ENCODE measurements around the gene STK11. TPM values are rescaled to one million over a fixed set of nuclear protein-coding genes. Genes with fewer than 3 reads are reported as not detected.
A peak's percentile ranks its signal among the peaks of the same experiment; 100 is the strongest.

STK11 gene
- total and polyA plus RNA-seq, 2 experiments from 2014 or later, result 122 to 180 TPM

DNA sequence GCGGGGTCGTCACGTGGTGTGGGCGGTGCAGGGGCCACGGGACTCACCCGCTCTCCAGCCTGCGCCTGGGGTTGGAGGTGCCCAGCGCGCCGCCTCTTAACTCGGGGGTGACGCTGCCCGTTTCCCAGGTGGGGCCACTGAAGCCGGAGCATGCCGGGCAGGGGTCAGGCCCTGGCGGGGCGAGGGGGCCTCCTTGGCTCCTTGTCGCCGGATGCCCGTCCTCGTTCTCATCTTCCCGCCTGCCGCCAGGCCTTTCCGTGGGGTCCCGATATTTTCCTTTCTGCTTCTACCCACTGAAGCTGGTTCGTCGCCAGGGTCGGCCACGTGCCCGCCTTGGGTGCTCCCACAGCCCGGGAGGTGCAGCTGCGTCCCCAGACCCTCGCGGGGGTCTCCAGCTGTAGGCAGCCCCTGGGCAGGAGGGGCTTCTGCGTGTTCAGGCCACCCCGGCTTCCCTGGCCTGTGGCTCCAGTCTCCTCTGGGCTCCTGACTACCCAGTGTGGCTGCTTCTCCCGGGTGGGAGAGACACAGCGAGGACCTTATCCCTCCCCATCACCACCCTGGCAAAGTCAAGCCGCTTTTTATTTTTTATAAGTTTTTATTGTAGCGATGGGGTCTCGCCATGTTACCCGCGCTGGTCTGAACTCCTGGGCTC, 70.5 kb downstream of the STK11 start:
- Histone ChIP-seq H3K27ac (peak overlapping the region; percentile 98), H3K27me3 (no peaks in the 10 kb centered on the region), H3K4me3 (peak overlapping the region; percentile 62), H3K9me3 (ENCODE audit: low read depth) (no peaks in the 10 kb centered on the region), H3K4me1 (ENCODE audit: low read depth) (peaks cover 9% of the 10 kb centered on the region), H3K36me3 (peaks cover 41% of the 10 kb centered on the region)
- TF ChIP-seq, protein P1, sequence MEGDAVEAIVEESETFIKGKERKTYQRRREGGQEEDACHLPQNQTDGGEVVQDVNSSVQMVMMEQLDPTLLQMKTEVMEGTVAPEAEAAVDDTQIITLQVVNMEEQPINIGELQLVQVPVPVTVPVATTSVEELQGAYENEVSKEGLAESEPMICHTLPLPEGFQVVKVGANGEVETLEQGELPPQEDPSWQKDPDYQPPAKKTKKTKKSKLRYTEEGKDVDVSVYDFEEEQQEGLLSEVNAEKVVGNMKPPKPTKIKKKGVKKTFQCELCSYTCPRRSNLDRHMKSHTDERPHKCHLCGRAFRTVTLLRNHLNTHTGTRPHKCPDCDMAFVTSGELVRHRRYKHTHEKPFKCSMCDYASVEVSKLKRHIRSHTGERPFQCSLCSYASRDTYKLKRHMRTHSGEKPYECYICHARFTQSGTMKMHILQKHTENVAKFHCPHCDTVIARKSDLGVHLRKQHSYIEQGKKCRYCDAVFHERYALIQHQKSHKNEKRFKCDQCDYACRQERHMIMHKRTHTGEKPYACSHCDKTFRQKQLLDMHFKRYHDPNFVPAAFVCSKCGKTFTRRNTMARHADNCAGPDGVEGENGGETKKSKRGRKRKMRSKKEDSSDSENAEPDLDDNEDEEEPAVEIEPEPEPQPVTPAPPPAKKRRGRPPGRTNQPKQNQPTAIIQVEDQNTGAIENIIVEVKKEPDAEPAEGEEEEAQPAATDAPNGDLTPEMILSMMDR (IDR thresholded peaks at IDR 0.05; ENCODE audit: low read depth, low read length), result no peak
- DNase-seq (ENCODE audit: low read depth in 1 of 2, low spot score in 1 of 2), result no peak

DNA sequence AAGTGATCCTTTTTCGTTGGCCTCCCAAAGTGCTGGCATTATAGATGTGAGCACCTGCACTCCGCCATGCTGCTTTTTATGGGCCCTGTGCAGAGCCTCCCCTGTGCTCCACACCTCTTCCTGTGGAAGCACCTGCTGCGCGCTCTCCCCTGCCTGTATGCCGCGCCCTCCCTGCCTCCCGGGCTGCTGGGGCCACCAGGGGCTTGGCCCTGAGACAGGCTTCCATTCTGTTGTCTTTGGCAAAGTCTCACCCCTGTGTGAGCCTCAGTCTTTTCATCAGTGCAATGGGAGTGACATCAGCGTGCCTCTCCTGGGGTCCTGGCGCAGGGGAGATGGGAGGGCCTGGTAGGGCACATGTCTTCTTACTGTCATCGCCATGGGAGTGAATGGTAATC, 71.0 kb downstream of the STK11 start:
- no peaks in the 10 kb centered on the region for H3K27me3 ChIP-seq
- TF ChIP-seq, protein P1 (IDR thresholded peaks at IDR 0.05; ENCODE audit: low read depth, low read length), result no peak
- H3K36me3 ChIP-seq, result peaks cover 37% of the 10 kb centered on the region
- no peak for DNase-seq (ENCODE audit: low read depth in 1 of 2, low spot score in 1 of 2)
- no peaks in the 10 kb centered on the region for H3K9me3 ChIP-seq (ENCODE audit: low read depth)
- no peak overlapping the region for H3K4me3 ChIP-seq
- no peak overlapping the region for H3K27ac ChIP-seq
- H3K4me1 ChIP-seq (ENCODE audit: low read depth), result peaks cover 9% of the 10 kb centered on the region

DNA sequence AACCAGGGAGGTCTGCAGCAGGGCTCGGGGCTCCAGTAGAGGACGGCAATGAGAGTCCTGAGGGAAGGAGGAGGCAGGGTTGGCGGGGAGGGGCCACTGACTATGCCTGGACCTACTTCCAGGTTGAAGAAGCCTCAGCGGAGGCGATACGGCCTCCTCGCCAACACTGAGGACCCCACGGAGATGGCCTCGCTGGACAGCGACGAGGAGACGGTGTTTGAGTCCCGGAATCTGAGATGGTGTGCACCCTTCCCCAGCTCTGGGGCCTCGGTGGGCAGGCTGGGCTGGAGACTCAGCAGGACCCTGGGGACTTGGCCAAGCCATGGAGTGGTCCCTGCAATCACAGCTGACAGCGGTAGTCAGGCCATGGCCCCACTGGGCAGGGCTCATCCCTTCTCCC, 71.5 kb downstream of the STK11 start:
- TF ChIP-seq, protein P1 (IDR thresholded peaks at IDR 0.05; ENCODE audit: low read depth, low read length), result no peak
- H3K4me1 ChIP-seq (ENCODE audit: low read depth), result peaks cover 9% of the 10 kb centered on the region
- peaks cover 32% of the 10 kb centered on the region for H3K36me3 ChIP-seq
- H3K4me3 ChIP-seq, result no peak overlapping the region
- no peaks in the 10 kb centered on the region for H3K9me3 ChIP-seq (ENCODE audit: low read depth)
- no peaks in the 10 kb centered on the region for H3K27me3 ChIP-seq
- H3K27ac ChIP-seq, result no peak overlapping the region
- no peak for DNase-seq (ENCODE audit: low read depth in 1 of 2, low spot score in 1 of 2)

Other genes with a start within 250 kb of the STK11 start
- 136 and 143 TPM in 2 replicates for gene WDR18, start 221.4 kb upstream of the STK11 start, total RNA-seq
- gene WDR18, start 221.4 kb upstream of the STK11 start, polyA plus RNA-seq, result 241 and 262 TPM in 2 replicates
- gene GRIN3B, start 205.4 kb upstream of the STK11 start, total RNA-seq, result 5.4 and 8.5 TPM in 2 replicates
- gene GRIN3B, start 205.4 kb upstream of the STK11 start, polyA plus RNA-seq, result 3.0 and 4.9 TPM in 2 replicates
- gene TMEM259, start 184.7 kb upstream of the STK11 start, total RNA-seq, result 228 and 370 TPM in 2 replicates
- 403 and 445 TPM in 2 replicates for gene TMEM259, start 184.7 kb upstream of the STK11 start, polyA plus RNA-seq
- gene RNU6-2, start 184.3 kb upstream of the STK11 start, total RNA-seq, result not detected in 2 replicates
- gene RNU6-2, start 184.3 kb upstream of the STK11 start, polyA plus RNA-seq, result not detected in 2 replicates
- gene CNN2, start 179.2 kb upstream of the STK11 start, total RNA-seq, result 158 TPM in 2 replicates
- gene CNN2, start 179.2 kb upstream of the STK11 start, polyA plus RNA-seq, result 183 and 185 TPM in 2 replicates
- gene ABCA7, start 165.7 kb upstream of the STK11 start, total RNA-seq, result 43.6 and 44.0 TPM in 2 replicates
- 36.8 and 60.4 TPM in 2 replicates for gene ABCA7, start 165.7 kb upstream of the STK11 start, polyA plus RNA-seq
- gene ARHGAP45, start 138.6 kb upstream of the STK11 start, total RNA-seq, result 88.6 and 133 TPM in 2 replicates
- 39.3 and 67.5 TPM in 2 replicates for gene ARHGAP45, start 138.6 kb upstream of the STK11 start, polyA plus RNA-seq
- 371 and 410 TPM in 2 replicates for gene POLR2E, start 110.4 kb upstream of the STK11 start, total RNA-seq
- 409 and 487 TPM in 2 replicates for gene POLR2E, start 110.4 kb upstream of the STK11 start, polyA plus RNA-seq
- 759 and 903 TPM in 2 replicates for gene GPX4, start 101.8 kb upstream of the STK11 start, total RNA-seq
- gene GPX4, start 101.8 kb upstream of the STK11 start, polyA plus RNA-seq, result 826 and 860 TPM in 2 replicates
- 23.0 and 28.5 TPM in 2 replicates for gene SBNO2, start 31.5 kb upstream of the STK11 start, total RNA-seq
- 6.8 and 11.8 TPM in 2 replicates for gene SBNO2, start 31.5 kb upstream of the STK11 start, polyA plus RNA-seq
- gene CBARP, start 32.2 kb downstream of the STK11 start, total RNA-seq, result 21.1 and 29.1 TPM in 2 replicates
- gene CBARP, start 32.2 kb downstream of the STK11 start, polyA plus RNA-seq, result 22.1 and 30.6 TPM in 2 replicates
- gene ATP5F1D, start 36.0 kb downstream of the STK11 start, total RNA-seq, result 188 and 355 TPM in 2 replicates
- gene ATP5F1D, start 36.0 kb downstream of the STK11 start, polyA plus RNA-seq, result 505 and 638 TPM in 2 replicates
- 45.6 and 89.2 TPM in 2 replicates for gene MIDN, start 42.8 kb downstream of the STK11 start, total RNA-seq
- gene MIDN, start 42.8 kb downstream of the STK11 start, polyA plus RNA-seq, result 58.1 and 76.0 TPM in 2 replicates
- 1,112 and 2,236 TPM in 2 replicates for gene CIRBP, start 63.6 kb downstream of the STK11 start, total RNA-seq
- 716 and 851 TPM in 2 replicates for gene CIRBP, start 63.6 kb downstream of the STK11 start, polyA plus RNA-seq
- gene FAM174C, start 69.8 kb downstream of the STK11 start, total RNA-seq, result 31.2 and 44.9 TPM in 2 replicates
- gene FAM174C, start 69.8 kb downstream of the STK11 start, polyA plus RNA-seq, result 34.0 and 34.4 TPM in 2 replicates
- gene EFNA2, start 80.1 kb downstream of the STK11 start, total RNA-seq, result 13.0 and 16.9 TPM in 2 replicates
- gene EFNA2, start 80.1 kb downstream of the STK11 start, polyA plus RNA-seq, result 0.34 and 0.44 TPM in 2 replicates
- gene NDUFS7, start 178.1 kb downstream of the STK11 start, total RNA-seq, result 264 and 266 TPM in 2 replicates
- 455 and 472 TPM in 2 replicates for gene NDUFS7, start 178.1 kb downstream of the STK11 start, polyA plus RNA-seq
- gene GAMT, start 195.8 kb downstream of the STK11 start, total RNA-seq, result 197 and 231 TPM in 2 replicates
- 180 and 231 TPM in 2 replicates for gene GAMT, start 195.8 kb downstream of the STK11 start, polyA plus RNA-seq
- 103 and 112 TPM in 2 replicates for gene DAZAP1, start 201.8 kb downstream of the STK11 start, total RNA-seq
- gene DAZAP1, start 201.8 kb downstream of the STK11 start, polyA plus RNA-seq, result 41.8 and 43.0 TPM in 2 replicates
- 3,563 and 6,817 TPM in 2 replicates for gene RPS15, start 232.6 kb downstream of the STK11 start, total RNA-seq
- 1,008 and 1,129 TPM in 2 replicates for gene RPS15, start 232.6 kb downstream of the STK11 start, polyA plus RNA-seq
- 0.42 and 1.3 TPM in 2 replicates for gene APC2, start 244.3 kb downstream of the STK11 start, total RNA-seq
- gene APC2, start 244.3 kb downstream of the STK11 start, polyA plus RNA-seq, result 0.27 and 0.94 TPM in 2 replicates